ENCODE data around the gene CCDC47.
A peak's percentile ranks its signal among the peaks of the same experiment; 100 is the strongest.

CCDC47 gene

DNA sequence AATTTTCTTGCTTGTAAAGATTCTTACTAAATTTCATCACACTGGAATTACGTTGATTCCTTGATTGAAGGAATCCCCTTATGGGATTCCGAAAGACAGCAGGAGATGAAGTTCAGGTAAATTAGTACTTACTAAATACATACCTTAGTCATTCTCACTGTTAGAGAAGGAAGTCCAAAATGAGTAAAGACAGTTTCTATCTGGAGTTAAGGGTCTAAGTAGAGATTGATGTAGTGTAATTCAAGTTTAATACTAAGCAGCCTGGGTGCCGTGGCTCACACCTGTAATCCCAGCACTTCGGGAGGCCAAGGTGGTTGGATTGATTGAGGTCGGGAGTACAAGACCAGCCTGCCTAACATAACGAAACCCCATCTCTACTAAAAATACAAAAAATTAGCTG lies 10.1 kb upstream of the CCDC47 start:
- DNase-seq, result no peak

DNA sequence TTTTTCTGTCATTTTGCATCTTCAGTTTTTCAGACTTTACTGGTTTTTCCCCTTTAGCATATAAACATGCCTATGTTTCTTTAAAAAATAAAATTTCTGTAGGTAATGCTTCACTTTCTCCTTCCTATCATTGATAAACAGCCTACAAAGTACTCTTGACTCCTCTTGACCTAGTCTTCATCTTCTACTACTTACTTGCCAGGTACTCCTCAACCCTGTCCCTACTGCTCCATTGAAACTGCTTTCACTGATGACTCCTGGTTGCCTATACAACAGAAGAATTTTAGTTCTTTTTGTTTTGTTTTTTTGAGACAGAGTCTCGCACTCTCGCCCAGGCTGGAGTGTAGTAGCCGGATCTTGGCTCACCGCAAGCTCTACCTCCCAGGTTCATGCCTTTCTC lies 7.5 kb upstream of the CCDC47 start:
- no peak for DNase-seq

DNA sequence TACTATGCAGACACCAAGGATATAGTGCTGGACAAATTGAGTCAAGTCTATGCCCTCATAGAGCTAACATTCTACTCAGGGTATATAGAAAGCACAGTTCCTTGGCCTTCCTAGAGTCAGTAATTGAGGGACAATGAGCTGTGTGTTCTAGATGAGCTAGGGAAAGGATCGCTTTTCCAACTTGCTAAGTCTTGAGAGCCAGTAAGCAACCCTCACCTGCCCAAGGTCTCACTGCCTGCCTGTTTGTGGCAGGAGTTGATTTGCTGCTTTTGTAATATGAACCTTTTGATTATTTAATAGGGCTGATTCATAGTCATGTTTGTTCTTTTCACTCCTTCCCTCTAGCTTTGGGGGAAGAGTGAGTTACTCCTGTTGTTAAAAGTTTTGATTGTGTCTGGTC lies 7.1 kb upstream of the CCDC47 start:
- DNase-seq, result no peak

DNA sequence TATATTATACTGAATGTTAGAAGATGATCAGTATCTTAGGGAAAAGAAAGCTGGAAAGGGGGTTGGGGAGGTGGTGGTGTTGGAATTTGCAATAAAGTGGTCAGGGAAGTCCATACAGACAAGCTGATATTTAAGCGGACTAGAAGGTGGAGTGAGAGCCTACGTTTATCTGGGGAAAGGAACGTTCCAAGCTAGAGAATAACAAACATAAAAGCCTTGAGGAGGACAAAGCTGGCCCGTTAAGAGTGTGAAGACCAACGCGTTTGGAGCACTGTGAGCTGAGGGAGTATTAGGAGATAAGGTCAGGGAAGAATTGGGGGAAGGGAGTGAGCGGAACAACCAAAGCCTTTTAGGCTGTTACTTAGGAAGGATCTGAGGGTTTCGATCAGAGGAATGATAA lies 2.0 kb upstream of the CCDC47 start:
- DNase-seq, result no peak

DNA sequence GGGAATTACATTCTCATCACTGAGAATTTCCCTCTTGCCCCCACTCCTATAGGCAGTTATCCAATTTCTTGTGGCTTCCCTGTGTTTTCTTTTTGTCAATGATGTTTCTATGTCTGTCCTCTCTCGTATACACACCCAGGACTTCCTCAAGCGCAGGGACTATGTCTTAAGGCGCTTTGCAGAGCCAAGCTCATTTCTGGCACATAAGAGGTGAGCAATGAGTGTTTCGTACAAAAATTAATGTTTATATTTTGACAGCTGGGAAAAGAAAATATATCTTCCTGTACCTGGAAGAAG lies 1.5 kb upstream of the CCDC47 start:
- no peak for DNase-seq

DNA sequence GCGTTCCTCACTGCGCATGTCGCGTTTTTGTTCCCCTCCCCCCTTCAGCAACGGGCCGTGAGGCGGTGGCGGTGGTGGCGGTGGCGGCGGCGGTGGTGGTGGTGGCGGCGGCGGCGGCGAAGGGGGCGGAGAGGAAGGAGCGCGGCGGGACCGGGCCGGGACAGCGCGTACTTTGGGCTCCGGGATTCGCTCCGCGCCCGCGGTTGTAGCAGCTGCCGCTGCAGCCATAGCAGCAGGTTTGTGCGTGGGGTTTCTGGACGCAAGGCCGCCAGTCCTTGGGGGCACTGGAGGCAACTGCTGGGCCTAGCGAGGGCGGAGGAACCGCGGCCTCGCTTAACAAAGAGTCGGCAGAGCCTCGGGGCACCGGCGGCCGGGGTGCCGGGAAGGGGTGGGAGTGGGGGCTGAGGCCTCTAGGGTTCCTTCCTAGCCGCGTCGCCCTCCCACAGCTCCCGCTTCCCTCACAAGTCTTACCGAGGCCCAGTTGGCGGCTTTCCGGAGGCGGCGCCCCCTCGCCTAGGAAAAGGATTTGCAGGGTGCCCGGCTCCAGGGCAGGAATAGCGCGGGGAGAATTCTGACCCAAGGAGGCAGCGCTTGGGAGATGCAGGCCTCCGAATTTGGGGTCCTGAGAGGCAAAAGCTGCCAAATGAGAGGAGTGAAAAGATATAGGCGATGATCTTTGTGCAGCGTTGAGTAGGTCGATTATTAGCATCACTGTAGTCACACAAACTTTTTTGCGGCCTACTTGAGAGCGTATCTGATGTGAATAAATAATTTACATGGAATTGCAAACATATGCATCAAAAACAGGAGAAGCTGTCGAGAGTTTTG lies 958 bp upstream of the CCDC47 start, which contains the start of gene DDX42:
TSS of gene DDX42 (plus strand) at position 30 of the 828 bp plus-strand sequence. CDS start 12,880 bp downstream, outside the sequence.
- peak; percentile 90 for DNase-seq

DNA sequence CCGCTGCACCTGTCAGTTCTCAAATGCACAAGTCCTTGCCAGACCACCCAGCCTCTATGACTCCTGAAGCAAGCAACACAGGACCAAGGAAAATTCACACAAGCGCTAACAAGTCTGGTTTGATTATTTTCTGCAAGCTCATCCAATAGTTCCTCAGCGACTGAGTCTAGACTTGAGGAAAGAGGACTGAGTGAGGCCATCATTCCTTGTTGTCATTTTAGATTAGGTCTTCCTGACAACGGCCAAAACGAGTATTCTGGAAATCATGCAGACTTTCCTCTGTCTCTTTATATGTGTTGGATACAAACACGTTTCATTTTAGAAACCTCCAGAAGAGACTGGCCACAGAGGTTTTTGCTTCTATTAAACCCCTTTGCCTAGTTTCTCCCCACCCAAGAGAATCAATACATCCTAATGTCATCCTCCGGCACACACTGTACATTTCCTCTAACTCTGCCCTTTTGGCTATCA lies 561 bp downstream of the CCDC47 start:
- DNase-seq, result no peak

DNA sequence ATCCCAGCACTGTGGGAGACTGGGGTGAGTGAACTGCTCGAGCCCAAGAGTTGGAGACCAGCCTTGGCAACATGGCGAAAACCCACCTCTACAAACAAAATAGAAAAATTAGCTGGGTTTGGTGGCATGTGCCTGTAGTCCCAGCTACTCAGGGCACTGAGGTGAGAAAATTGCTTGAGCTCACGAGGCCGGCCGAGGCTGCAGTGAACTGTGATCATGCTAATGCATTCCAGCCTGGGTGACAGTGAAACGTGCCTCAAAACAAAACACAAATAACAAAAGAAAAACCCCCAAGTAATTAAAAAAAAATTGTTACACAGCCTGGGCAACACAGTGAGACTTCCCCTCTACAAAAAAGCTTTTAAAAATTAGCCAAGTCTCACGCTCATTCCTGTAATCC lies 5.0 kb downstream of the CCDC47 start:
- DNase-seq, result no peak

DNA sequence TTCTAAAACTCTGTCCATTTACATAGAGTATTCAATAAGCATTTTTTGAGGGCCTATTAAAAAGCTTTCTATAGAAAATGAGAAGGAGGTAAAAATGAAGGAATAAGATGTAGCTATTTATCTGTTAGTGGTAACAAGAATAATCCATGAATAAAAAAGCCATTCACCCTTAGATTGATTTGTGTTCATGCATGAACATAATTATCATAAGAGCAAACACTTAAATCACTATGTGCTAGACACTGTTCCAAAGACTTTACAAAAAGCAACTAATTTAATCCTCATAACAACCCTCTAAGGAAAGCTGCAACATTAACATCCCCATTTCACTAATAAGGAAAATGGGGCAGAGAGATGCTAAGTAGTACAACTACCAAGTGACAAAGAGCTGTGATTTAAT lies 6.6 kb downstream of the CCDC47 start:
- no peak for DNase-seq

DNA sequence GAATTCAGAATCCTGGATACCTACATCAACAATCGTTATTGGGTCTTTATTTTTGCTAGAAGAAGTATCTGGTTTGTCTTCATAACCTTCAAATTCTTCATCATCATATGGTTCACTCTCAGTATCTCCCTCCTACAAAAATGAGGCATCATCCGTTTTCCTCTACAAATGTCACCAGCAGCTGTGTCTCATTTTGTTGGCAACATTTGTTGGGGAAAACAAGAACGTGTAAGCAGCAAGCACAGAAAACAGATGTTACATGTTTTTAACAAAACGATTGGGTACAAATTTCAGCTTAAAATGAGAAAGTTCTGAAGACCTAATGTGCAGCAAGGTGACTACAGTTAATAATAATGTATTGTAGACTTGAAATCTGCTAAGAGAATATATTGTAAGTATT lies 8.7 kb downstream of the CCDC47 start:
- DNase-seq, result no peak

DNA sequence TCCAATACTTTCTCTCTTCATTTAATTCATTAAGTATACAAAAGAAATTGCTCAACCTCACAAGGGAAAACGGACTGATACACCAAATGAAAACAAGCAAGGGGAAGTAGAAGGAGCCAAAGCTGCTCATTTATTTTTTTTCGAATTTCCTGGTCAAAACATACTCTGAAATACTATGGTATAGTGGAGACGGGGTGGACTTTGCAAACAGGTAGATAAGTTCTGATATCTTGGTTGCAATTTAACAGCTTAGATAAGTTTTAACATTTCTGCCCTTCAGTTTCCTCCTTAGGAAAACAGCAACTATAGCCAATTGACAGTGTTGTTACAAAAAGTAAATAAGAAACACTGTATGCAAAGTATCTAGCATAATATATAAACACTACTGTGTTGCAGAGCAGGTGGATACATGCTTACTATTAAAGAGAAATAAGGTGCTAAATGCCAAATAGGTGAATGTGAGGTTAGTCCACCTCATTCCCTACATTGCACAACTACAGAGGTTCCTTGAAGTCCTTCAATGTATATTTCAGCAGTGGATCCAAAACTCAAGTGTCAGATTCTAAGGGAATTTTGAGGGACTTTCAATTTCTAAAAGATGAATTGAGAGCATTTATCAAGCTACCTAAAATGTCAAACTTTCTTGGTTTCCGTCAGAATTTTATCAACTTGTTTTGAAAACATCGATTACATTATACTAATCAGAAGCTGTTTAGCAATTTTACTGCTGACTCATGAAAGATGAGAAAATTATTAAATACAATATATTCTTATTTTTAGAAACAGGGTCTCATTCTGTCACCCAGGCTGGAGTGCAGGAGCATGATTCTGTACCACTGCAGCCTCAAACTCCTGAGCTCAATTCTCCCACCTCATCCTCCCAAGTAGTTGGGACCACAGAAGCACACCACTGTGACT lies 11.0 kb downstream of the CCDC47 start:
- DNase-seq, result no peak

DNA sequence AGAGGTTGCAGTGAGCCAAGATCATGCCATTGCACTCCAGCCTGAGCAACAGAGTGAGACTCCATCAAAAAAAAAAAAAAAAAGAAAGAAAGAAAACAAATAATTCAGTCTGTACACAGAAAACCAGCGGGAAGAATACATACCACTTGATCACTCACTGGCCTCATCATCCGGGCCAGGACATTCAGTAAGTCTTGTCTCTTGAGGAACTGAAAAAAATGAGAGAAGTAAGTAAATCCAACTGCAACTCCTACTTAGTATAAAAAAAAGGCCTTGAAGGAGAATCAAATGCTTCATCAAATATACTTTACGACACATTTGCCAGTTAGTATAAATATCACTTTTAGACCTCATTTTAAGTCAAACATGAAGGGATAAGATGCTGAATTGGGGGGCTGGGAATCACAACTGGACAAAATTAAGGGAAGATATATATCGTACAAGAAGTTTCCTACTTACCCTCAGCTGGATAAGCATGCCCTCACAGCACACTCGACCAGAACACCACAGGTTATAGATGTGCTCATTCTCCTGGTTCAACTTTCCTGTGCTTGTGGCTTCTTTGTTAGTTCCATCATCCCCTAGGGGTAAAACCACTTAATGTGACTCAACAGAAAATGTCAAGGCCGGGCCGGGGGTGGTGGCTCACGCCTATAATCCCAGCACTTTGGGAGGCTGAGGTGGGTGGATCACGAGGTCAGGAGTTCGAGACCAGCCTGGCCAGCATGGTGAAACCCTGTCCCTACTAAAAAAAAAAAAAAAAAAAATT lies 12.4 kb downstream of the CCDC47 start:
- DNase-seq, result no peak

DNA sequence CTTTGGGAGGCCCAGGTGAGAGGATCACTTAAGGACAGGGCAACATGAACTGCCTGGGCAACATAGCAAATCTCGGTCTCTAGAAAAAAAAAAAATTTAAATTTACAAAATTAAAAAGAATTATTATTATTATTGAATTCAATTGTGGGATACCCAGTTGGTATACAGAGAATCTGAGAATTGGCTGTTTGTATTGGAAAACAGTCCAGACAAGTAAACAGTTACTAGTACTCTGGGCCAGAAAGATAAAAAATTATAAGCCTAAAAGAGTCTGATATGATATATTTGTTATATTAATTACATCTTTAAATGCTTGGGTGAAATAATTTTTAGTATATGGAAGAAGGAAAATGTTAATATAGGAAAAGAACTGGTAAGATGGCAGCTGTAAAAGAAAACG lies 15.0 kb downstream of the CCDC47 start:
- DNase-seq, result no peak

DNA sequence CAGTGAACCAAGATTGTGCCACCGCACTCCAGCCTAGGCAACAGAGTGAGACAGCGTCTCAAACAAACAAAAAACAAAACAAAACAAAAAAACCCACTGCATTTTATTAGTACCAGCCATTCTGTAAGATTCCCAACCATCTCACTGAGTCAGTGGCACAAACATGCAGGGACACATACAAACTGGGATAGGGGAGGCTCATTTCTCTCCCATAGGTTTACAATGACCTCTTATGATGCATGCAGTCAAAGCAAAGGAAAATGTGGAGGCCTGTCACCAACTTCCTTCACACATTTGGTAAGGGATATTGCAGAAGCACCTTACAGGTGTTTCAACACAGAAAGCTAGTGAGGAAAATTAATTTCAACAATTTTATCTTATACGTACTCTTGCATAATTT lies 19.4 kb downstream of the CCDC47 start:
- DNase-seq, result no peak

DNA sequence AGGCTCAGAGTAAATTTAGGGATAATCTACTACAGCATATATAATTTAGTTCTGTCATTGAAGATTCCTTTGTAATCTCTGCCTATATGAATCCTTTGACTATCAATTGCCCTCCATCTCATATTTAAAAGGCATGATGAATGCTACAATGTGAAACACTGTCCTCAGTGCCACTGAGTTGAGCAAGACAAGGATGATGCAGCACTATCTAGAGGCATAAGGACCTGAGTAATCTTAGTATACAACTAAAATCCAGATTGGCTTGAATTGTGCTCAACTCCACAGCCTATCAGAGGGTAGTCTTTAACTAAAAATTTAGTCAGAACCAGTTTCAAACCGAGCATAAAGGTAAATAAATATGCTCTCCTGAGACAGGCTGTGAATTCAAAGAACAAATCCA lies 20.2 kb downstream of the CCDC47 start:
- no peak for DNase-seq

DNA sequence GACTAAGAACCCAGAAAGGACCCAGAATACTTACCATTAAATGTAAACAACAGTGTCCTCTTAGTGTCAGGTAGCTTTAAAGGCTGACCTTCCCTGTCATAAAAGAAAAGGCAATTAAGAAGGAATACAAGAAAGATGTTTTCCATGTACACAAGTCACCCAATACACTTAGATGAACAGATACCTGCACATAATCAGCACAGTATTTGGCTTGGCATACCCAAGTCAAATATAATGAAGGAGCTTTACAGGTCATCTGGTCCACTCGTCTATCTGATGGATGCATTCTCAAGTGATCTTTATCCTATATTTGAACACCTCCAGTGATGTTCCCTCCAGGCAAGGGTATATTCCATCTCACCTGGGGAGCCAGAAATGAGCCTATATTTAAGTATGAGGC lies 20.7 kb downstream of the CCDC47 start:
- no peak for DNase-seq

DNA sequence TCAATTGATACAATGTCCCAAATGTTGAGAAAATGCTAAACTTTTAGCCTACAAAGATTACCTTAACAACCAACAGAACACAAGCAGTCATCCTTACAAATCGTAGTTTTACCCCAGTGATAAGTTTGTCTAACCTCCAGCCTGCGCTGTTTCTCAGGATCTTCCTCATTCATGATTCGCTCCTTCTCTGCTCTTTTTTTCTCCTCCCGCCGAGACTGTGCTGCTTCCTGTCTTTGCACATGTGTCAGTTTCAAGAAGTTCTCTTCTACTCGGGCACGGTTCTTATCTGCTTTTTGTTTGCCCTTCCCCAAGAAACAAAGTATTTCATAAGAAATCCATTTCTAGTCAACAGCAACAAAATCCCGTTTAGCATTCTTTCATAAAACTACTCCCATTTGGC lies 21.6 kb downstream of the CCDC47 start:
- DNase-seq, result no peak

DNA sequence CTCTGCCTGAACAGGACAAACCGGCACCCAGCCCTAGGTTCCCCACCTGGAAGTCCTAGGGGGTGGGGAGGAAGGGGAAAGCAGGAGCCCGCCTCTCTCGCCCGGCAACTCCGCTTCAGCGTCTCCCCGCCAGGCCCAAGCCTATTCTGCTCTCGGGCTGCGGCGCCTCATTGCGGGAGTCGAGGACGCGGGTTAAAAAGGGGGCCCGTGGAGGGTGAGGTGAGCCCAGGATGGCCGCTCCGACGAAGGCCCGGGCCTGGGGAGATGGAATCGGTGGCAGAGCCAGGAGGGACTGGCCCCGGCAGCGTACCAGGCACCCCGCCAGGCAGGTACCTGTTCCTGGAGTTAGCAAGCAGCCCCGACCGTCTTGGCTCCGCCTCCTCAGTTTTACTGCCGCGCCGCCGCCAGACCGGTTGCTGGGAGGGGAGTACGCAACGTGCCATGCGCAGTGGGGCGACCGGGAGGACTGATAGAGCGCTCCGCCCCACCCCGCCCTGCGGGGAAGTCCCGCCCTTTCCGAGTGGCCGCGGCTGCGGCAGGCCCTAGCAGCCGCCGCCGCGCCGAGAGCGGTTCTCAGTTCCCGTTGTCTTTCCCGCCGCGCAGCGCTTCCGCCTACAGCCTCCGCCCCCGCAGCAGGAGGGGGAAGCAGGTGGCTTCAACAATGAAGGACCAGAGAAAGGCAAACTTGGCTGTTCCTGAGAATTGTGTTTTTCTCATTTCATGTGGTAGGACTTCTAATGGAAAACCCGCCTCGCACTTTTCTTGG lies 31.8 kb downstream of the CCDC47 start, which contains the start of gene STRADA:
TSS of gene STRADA (minus strand) at position 392 of the 766 bp plus-strand sequence. CDS start 13,430 bp downstream, outside the sequence.
- DNase-seq, result peak; percentile 99

DNA sequence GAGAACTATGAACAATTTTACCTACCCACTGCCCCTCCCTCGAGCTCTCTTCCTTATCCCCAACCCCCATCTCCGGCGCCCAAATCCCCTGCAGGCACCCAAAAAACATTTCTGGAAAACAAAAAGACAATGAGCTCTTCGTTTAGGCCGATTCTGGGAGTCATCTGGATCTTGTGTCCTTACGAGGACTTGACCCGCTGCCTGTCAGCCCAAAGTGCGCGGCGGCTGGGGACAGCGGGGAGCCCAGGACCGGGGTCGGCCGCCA lies 32.3 kb downstream of the CCDC47 start:
- DNase-seq, result no peak

DNA sequence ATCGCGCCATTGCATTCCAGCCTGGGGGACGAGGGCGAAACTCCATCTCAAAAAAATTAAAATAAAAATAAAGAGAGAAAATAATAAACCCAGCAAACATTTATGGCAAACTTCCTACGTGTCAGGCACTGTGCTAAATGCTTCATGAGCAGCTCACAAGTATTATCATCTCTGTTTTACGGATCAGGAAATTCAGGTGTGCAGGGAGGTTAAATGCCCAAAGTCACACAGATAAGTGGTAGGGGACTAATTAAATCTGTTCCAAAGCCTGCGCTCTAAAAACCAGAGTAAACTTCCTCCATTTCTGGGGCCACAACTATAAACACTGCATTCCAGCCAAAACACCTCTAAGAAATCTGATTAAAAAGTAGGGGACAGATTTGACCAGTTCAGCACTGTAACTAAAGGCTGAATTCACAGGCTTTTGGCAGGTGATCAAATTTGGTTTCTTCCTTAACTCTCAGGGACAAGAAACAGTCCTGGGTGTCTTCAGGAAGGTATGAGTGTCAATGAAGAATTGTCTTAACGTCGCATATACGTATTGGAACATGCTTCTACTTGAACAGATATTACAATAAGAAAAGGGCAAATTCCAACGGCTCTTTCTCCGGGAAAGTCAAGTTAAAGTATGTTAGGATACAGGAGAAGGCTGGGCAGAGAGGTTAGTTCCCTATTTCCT lies 32.8 kb downstream of the CCDC47 start:
- no peak for DNase-seq

DNA sequence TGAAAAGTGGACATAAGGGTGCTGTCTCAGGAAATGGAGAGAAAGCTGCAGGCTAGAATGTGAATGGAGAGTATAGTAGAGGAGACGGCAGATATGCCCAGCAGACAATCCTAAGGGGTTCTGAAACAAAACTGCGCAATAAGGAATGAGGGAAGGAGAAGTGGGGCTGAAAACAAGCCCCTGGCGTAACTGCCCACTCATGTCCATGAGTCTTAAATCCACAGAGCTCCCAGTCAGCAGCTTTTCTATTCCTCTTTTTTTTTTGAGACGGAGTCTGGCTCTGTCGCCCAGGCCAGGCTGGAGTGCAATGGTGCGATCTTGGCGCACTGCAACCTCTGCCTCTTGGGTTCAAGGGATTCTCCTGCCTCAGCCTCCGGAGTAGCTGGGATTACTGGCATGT lies 37.7 kb downstream of the CCDC47 start:
- no peak for DNase-seq

DNA sequence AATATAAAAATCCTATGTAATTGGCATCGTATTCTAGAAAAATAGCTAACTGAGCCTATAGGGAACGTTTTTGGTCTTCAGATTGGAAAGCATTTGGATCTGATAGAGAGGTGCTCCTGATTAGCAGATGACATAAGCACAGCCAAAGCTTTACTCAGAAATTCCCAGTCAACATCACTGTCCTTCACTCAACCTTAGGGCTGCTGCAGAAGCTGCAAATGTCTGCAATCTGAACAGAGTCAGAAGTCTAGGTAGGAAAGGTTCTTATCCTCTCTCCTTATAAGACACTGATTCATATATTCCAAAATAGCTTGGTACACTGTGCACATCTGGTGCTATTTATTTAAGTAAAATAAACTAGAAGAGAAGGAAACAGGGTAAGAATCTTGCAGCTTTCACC lies 51.0 kb downstream of the CCDC47 start:
- DNase-seq, result no peak

Measured in activated CD4-positive, alpha-beta T cell treated with anti-CD3 and anti-CD28 coated beads, Interleukin-2, amount 50 U/mL, for 1 hour (primary cell).